Measurements from ENCODE around the gene EEF2K.
"Not testable (repeated sequence)": the region's sequence is repeated elsewhere in the genome, so short reads cannot be mapped to it uniquely, and the experiment has no call there.

Gene EEF2K

GRCh38 chr16:22210854-22211253 is 4.8 kb downstream of the EEF2K start:
- no peak overlapping the region for H3K27ac Mint-ChIP-seq
- H3K36me3 Mint-ChIP-seq: peaks cover 37 to 62% of the 10 kb centered on the region in 2 donors
- DNase-seq (no peak), ATAC-seq (replicated peaks) (no peak)
- H3K4me1 Mint-ChIP-seq: peaks cover 36 to 70% of the 10 kb centered on the region in 2 donors
- no peaks in the 10 kb centered on the region for H3K27me3 Mint-ChIP-seq
- no peak overlapping the region for H3K4me3 Mint-ChIP-seq
- peaks cover 3 to 4% of the 10 kb centered on the region in 2 donors for H3K9me3 Mint-ChIP-seq

DNA sequence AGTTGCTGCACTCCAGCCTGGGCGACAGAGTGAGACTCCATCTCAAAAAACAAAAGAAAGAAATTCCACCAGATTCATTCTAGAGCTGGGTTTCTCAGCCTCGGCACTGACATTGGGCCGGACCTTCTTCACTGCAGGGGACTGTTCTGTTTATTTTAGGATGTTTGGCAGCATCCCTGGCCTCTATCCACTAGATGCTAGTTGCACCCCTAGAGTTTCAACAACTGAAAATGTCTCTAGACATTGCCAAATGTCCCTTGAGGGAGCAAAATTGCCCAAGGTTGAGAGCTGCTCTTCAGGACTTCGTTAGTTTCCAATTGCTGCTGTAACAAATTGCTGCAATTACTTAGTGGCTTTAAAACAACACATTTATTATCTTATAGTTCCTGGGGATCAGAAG is 7.2 kb downstream of the EEF2K start:
- DNase-seq (no peak), ATAC-seq (replicated peaks) (no peak)
- Mint-ChIP-seq H3K27me3 (no peaks in the 10 kb centered on the region), H3K27ac (no peak overlapping the region), H3K9me3 (peaks cover 8 to 9% of the 10 kb centered on the region in 2 donors), H3K36me3 (peaks cover 40 to 64% of the 10 kb centered on the region in 2 donors), H3K4me1 (peaks cover 39 to 67% of the 10 kb centered on the region in 2 donors), H3K4me3 (no peak overlapping the region)

DNA sequence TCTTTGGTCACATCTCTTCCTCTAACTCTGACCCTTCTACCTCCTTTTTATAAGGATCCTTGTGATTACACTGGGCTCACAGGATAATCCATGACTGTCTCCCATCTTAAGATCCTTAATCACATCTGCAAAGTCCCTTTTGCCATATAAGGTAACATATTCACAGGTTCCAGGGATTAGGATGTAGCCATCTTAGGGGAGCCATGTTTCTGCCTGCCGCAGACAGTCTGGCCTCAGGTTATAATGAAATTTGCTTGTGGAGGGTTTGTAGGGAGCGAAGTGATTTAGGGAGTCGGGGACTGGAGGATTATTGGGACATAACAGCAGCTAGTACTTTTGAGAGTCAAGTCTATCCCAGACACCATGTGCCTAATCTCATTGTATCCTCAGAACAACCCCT is 7.7 kb downstream of the EEF2K start:
- Mint-ChIP-seq H3K27ac (no peak overlapping the region), H3K4me1 (peaks cover 42 to 67% of the 10 kb centered on the region in 2 donors), H3K36me3 (peaks cover 40 to 69% of the 10 kb centered on the region in 2 donors), H3K27me3 (no peaks in the 10 kb centered on the region), H3K9me3 (peaks cover 8 to 9% of the 10 kb centered on the region in 2 donors), H3K4me3 (no peak overlapping the region)
- DNase-seq (no peak), ATAC-seq (replicated peaks) (no peak)

DNA sequence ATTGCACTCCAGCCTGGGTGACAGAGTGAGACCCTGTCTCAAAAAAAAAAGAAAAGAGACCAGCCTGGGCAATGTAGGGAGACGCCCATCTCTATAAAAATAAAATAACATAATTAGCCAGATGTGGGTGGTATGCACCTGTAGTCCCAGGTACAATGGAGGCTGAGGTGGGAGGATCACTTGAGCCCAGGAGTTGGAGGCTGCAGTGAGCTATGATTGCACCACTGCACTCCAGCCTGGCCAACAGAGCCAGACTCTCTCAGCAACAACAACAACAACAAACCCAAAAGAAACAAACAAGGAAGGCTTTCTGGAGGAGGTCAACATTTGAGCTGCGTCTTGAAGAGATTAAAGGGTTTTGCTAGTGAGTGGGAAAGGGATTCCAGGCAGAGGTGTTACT is 8.3 kb downstream of the EEF2K start:
- no peaks in the 10 kb centered on the region for H3K27me3 Mint-ChIP-seq
- no peak for DNase-seq
- H3K9me3 Mint-ChIP-seq: peaks cover 8 to 9% of the 10 kb centered on the region in 2 donors
- no peak for ATAC-seq (replicated peaks)
- H3K4me3 Mint-ChIP-seq: no peak overlapping the region
- H3K36me3 Mint-ChIP-seq: peaks cover 36 to 69% of the 10 kb centered on the region in 2 donors
- H3K4me1 Mint-ChIP-seq: peaks cover 42 to 67% of the 10 kb centered on the region in 2 donors
- no peak overlapping the region for H3K27ac Mint-ChIP-seq

DNA sequence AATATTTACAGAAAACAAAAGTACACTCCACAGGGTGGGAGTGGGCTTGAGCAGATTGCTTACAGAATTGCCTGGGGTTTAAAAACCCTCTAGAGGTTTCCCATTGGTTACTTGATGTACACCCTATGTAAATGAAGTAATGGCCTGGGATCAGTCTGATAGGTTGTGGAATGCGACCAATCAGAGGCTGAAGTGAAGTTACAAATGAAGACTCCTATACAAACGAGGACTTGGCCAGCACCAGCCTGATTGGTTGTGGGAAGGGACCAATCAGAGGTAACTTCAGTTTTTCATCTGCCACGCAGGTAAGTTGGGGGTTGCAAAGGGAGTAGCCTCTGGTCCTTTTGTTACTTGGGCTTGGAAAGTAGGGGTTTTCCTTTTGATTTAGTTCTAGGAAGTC is 8.8 kb downstream of the EEF2K start:
- Mint-ChIP-seq H3K36me3 (peaks cover 36 to 72% of the 10 kb centered on the region in 2 donors), H3K9me3 (peaks cover 8 to 9% of the 10 kb centered on the region in 2 donors), H3K27ac (no peak overlapping the region), H3K4me1 (peaks cover 45 to 62% of the 10 kb centered on the region in 2 donors), H3K27me3 (no peaks in the 10 kb centered on the region), H3K4me3 (no peak overlapping the region)
- no peak for ATAC-seq (replicated peaks)
- DNase-seq: no peak

GRCh38 chr16:22216191-22216831 is 10.2 kb downstream of the EEF2K start:
- no peak for ATAC-seq (replicated peaks)

DNA sequence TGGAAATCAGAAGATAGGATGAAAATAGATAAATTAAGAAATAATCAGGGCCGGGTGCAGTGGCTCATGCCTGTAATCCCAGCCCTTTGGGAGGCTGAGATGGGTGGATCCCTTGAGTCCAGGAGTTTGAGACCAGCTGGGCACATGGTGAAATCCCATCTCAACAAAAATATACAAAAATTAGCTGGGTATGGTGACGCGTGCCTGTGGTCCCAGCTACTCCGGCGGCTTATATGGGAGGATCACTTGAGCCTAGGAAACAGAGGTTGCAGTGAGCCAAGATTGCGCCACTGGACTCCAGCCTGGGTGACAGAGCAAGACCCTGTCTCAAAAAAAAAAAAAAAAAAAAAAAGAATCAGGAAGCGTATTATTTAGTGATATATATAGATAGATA is 10.8 kb downstream of the EEF2K start:
- not testable (repeated sequence) for H3K9me3 Mint-ChIP-seq; ATAC-seq (replicated peaks); H3K27me3 Mint-ChIP-seq; H3K27ac Mint-ChIP-seq; H3K4me3 Mint-ChIP-seq; DNase-seq
- peaks cover 27 to 61% of the 10 kb centered on the region in 2 donors for H3K36me3 Mint-ChIP-seq
- peaks cover 35 to 50% of the 10 kb centered on the region in 2 donors for H3K4me1 Mint-ChIP-seq

More at GRCh38 chr16:22216191-22216831, 10.2 kb downstream of the EEF2K start:
- Mint-ChIP-seq H3K9me3 (peaks cover 5% of the 10 kb centered on the region in 2 donors), H3K4me1 (peaks cover 38 to 55% of the 10 kb centered on the region in 2 donors), H3K27me3 (no peaks in the 10 kb centered on the region), H3K36me3 (peaks cover 32 to 66% of the 10 kb centered on the region in 2 donors), H3K4me3 (peak overlapping the region in 1 of 2 donors; percentile 18), H3K27ac (peak overlapping the region; percentile 42)
- DNase-seq: no peak

DNA sequence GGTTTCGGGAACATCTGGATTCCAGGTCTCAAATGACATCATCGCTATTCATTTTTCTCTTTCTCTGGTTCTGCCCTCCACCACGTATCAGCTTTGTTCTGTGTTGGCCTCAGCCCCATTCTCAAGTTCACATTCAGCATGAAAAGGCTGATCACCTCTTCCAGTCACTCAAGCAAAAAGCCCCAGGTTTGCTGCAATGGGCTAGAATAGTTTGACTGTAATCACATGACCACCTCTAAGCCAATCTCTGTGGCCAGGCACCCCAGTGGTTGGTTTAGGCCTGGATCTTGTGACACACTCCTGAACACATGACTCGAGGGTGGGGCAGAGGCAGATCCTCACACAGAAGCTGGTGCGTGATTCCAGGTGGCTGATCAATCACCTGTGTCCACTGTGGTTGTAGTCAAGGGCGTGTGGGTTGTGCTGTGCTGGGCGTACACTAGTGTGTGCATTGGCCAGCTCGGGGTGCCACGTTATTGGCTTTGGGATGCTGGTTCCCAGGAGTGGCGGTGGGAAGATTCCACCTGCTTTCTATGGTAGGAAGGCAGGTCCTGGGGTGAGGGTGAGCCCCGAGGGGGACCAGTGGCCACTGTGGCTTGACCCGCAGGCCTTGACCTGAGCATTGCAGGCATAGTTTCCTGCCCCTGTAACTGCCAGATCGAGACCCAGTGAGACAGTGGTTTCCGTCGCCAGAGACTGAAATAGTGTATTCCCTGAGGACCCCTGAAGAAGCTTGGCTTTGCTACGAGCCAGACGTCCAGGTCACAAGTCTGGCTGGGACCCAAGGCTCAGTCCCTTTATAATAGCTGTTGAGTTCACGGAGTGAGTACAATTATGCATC is 12.0 kb downstream of the EEF2K start:
- peak; percentile 92 to 95 for ATAC-seq (replicated peaks)
- H3K27ac Mint-ChIP-seq: peak overlapping the region; percentile 96
- no peaks in the 10 kb centered on the region for H3K27me3 Mint-ChIP-seq
- peaks cover 23 to 57% of the 10 kb centered on the region in 2 donors for H3K36me3 Mint-ChIP-seq
- DNase-seq: peak; percentile 60
- peaks cover 34 to 50% of the 10 kb centered on the region in 2 donors for H3K4me1 Mint-ChIP-seq
- peaks cover 5% of the 10 kb centered on the region in 2 donors for H3K9me3 Mint-ChIP-seq
- H3K4me3 Mint-ChIP-seq: peak overlapping the region; percentile 61 to 71

DNA sequence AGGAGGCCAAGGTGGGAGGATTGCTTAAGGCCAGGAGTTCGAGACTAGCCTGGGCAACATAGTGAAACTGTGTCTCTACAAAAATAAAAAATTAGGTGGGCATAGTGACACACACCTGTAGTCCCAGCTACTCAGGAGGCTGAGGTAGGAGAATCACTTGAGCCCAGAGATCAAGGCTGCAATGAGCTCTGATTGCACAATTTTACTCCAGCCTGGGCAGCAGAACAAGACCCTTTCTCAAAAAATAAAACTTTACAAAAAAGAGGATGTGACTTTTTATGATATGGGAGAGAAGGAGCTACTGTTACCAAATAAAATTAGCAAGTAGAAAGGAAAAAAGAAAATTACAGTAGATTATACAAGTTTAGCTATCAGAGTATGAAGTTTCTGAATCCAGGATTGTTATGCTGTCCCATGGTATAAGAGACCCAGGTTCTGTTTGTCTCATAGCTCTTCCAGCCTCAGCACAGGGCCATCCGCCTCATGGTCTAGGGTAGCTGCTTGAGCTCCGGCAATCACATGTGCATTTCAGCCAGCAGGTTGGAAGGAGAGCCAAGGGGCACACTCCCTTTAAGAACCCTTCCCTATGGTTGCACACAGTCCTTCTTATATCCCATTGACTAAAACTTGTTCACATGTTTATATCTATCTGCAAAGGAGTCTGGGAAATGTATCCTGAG is 13.5 kb downstream of the EEF2K start:
- DNase-seq (no peak), ATAC-seq (replicated peaks) (no peak)
- peaks cover 5% of the 10 kb centered on the region in 2 donors for H3K9me3 Mint-ChIP-seq
- no peaks in the 10 kb centered on the region for H3K27me3 Mint-ChIP-seq
- H3K36me3 Mint-ChIP-seq: peaks cover 29 to 54% of the 10 kb centered on the region in 2 donors
- H3K4me3 Mint-ChIP-seq: no peak overlapping the region
- H3K27ac Mint-ChIP-seq: peak overlapping the region; percentile 14
- H3K4me1 Mint-ChIP-seq: peaks cover 37 to 55% of the 10 kb centered on the region in 2 donors

GRCh38 chr16:22220069-22220440 is 14.0 kb downstream of the EEF2K start:
- H3K4me3 Mint-ChIP-seq: no peak overlapping the region
- H3K27ac Mint-ChIP-seq: no peak overlapping the region
- peaks cover 30 to 54% of the 10 kb centered on the region in 2 donors for H3K36me3 Mint-ChIP-seq
- peaks cover 5% of the 10 kb centered on the region in 2 donors for H3K9me3 Mint-ChIP-seq
- peaks cover 37 to 55% of the 10 kb centered on the region in 2 donors for H3K4me1 Mint-ChIP-seq
- DNase-seq (no peak), ATAC-seq (replicated peaks) (no peak)
- no peaks in the 10 kb centered on the region for H3K27me3 Mint-ChIP-seq

GRCh38 chr16:22220714-22221113 is 14.6 kb downstream of the EEF2K start:
- peaks cover 5% of the 10 kb centered on the region in 2 donors for H3K9me3 Mint-ChIP-seq
- ATAC-seq (replicated peaks) (no peak), DNase-seq (no peak)
- peaks cover 28 to 55% of the 10 kb centered on the region in 2 donors for H3K36me3 Mint-ChIP-seq
- H3K27ac Mint-ChIP-seq: no peak overlapping the region
- H3K4me1 Mint-ChIP-seq: peaks cover 35 to 49% of the 10 kb centered on the region in 2 donors
- H3K27me3 Mint-ChIP-seq: no peaks in the 10 kb centered on the region
- no peak overlapping the region for H3K4me3 Mint-ChIP-seq

DNA sequence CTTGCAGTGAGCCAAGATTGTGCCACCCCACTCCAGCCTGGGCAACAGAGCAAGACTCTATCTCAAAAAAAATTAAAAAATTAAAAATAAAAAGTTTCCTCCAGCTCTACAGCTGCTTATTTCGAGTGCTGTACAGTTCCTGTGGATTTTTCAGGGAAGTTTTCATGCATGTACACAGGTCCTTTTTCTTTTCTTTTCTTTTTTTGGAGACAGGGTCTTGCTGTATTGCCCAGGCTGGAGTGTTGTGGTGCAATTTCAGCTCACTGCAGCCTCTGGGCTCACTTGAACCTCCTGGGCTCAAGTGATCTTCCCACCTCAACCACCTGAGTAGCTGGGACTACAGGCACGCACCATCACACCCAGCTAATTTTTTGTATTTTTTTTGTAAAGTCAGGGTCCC is 15.9 kb downstream of the EEF2K start:
- Mint-ChIP-seq H3K9me3 (peaks cover 5% of the 10 kb centered on the region in 2 donors), H3K27me3 (no peaks in the 10 kb centered on the region), H3K27ac (no peak overlapping the region), H3K36me3 (peaks cover 28 to 53% of the 10 kb centered on the region in 2 donors), H3K4me1 (peaks cover 30 to 39% of the 10 kb centered on the region in 2 donors), H3K4me3 (no peak overlapping the region)
- DNase-seq (no peak), ATAC-seq (replicated peaks) (no peak)

DNA sequence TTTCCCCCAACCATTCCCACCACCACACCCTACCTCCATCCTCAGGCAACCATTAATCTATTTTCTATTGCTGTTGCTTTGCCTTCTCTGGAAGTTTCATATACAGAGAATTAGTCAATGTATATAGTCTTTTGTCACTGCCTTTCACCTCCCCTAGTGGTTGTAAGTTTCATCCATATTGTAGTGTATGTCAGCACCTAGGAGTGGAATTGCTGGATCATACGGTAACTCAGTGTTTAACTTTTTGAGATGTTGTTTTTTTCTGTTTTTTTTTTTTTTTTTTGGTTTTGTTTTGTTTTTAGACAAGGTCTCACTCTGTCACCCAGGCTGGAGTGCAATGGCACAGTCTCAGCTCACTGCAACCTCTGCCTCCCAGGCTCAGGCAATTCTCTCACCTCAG is 16.9 kb downstream of the EEF2K start:
- Mint-ChIP-seq H3K4me1 (peaks cover 24 to 34% of the 10 kb centered on the region in 2 donors), H3K4me3 (no peak overlapping the region), H3K27ac (no peak overlapping the region), H3K36me3 (peaks cover 24 to 50% of the 10 kb centered on the region in 2 donors), H3K9me3 (peaks cover 2% of the 10 kb centered on the region in 2 donors), H3K27me3 (no peaks in the 10 kb centered on the region)
- DNase-seq: no peak
- no peak for ATAC-seq (replicated peaks)

DNA sequence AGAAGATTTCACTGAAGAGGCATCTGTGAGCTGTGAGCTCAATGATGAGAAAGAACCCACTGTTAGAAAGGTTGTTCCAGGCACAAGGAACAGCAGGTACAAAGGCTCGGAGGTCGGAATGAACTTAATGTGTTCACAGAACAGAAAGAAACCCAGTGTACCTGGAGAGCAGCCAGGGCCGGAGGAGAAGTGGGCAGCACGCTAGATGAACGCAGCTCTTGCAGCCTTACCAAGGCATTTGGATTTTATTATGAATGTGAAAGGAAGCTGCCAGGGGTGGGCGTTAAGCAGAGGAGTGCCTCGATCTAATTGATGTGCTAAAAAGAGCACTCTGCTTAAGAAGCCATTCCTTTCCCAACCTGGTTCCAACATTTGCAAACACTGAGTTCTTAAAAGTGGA is 19.0 kb downstream of the EEF2K start:
- H3K4me3 Mint-ChIP-seq: no peak overlapping the region
- peaks cover 29 to 43% of the 10 kb centered on the region in 2 donors for H3K36me3 Mint-ChIP-seq
- H3K4me1 Mint-ChIP-seq: peaks cover 15 to 21% of the 10 kb centered on the region in 2 donors
- ATAC-seq (replicated peaks) (no peak), DNase-seq (no peak)
- H3K27me3 Mint-ChIP-seq: no peaks in the 10 kb centered on the region
- H3K27ac Mint-ChIP-seq: no peak overlapping the region
- H3K9me3 Mint-ChIP-seq: no peaks in the 10 kb centered on the region
